GM12874 (cell line): Measurements from ENCODE around the gene SLC7A6.

Experiments used
- CTCF ChIP-seq: IDR thresholded peaks from 2 replicates; pipeline ENCODE4 v1.5.1; 2011; ENCODE audit warnings: low read depth, mild to moderate bottlenecking, control low read depth, low read length, moderate library complexity; ENCODE audit not compliant: insufficient read depth

SLC7A6 gene

DNA sequence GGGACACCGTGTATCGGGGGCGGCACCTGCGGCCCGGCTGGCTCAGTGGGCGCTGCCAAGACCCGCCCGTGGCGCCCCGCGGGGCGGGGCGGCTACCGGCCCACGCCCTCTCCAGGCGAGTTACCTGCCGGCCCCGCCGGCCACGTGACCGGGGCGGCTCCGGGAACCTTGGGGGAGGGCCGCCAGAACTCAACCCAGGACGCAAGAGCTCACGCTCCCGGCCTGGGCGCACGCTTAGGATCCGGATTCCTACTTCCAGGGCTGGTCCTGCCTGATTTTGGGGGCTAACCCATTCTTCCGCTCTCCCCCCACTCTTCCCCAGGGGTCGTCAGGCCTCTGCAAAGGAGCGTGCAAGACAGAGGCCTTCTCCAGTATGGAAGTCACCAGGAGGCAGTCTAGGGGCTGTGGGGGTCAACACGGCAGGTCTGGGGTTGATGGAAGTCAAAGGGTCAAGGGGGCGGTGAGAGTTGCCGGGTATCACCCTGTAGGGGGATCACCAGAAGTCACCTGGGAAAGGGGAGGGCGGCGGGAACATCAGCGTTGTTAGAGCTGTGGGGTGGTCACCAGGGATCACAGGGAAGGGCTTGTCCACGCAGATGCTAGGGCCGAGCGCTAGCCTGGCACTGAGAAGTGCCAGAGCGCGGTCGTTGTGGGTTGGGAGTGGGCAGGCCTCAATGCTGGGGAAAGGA lies 28.0 kb upstream of the SLC7A6 start:
- TF ChIP-seq CTCF = no peak

DNA sequence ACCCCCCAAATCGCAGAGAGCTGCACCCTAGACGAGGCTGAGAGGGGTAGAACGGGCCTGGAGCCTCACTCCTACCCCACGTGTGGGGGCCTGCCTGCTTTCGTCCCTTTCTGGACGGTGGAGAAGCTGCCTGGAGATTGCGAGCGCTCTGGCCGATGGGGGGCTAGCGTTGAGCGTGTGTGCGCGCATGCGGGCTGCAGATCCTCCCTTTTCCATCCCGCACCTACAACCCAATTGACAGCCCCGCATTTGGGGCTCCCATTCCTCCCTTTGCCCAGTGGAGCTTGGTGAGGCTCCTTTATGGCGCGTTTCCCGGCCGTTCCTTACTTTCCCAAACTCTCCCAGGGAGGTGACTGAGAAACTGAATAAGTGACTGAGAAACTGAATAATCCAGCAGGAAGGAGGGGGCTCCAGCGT lies 27.5 kb upstream of the SLC7A6 start:
- no peak for TF ChIP-seq CTCF

- TF ChIP-seq CTCF = no peak
Measured at GRCh38 chr16:68237243-68238028, 26.9 kb upstream of the SLC7A6 start.

DNA sequence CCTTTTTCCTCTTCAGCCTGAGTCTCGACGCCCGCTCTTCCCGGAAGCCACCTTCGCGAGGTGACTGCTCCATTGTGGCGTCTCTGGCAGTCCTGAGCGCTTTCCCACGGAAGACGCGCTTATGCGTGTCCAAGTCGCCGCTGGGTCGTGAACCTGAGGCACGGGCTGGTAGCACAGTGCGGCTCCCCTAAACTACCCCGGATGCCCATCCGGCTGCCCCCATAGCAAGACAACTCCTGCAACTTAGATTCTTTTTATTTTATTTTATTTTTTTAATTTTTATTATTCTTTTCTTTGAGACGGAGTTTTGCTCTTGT lies 26.3 kb upstream of the SLC7A6 start:
- TF ChIP-seq CTCF = no peak

DNA sequence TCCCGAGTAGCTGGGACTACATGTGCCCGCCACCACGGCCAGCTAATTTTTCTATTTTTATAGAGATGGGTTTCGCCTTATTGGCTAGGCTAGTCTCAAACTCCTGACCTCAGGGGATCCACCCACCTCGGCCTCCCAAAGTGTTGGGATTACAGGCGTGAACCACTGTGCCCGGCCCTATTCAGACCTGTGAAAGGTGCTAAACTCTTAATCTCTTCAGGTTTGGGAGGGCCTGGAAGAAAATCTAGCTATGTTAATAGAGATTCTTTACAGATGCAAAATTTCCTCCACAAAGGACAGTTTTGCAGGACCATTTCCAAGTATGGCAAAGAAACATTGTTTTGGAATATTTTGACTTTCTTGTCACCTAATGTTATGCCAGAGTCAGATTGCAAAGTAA lies 22.2 kb upstream of the SLC7A6 start:
- no peak for TF ChIP-seq CTCF

DNA sequence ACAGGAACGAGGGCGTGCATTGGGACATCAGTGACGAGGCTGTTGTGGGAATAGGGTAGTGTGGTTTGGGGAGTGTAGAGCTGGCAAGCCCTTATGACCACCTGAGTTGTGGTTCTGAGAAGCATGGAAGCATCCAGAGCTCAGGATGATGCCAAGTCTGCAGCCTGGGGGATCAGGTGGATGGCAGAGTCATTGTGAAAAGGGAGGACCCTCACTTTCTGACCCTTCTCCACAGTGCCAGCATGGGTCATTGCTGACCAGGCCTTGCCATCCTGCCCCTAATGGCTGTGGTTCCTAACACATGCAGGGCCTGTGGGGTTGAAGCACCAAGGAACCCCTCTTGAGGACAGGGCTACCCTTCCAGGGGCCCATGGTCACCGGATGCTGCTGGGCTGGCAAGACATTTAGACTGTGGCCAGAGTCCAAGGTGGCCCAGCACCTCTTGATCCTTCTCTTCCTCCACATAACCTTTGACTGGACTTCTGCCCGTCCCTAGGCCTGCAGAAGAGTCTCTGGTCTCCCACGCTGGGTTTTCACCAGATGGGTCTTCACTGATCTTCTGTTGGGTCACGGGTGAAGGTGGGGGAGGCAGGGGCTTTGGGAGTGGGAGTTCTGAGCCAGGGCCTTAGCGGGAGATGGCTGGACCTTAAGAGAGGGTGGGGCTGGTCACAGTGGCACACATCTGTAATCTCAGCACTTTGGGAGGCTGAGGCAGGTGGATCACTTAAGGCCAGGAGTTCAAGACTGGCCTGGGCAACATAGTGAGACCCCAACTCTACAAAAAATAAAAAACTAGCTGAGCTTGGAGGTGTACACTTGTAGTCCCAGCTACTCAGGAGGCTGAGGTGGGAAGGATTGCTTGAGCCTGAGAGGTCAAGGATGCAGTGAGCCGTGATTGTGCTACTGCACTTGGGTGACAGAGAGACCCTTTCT lies 21.1 kb upstream of the SLC7A6 start:
- no peak for TF ChIP-seq CTCF

GRCh38 chr16:68244481-68244902 lies 19.8 kb upstream of the SLC7A6 start:
- no peak for TF ChIP-seq CTCF
